ENCODE data around the gene CRB1. TPM values are rescaled to one million over a fixed set of nuclear protein-coding genes. Genes with fewer than 3 reads are reported as not detected.
"Not testable (repeated sequence)": the region's sequence is repeated elsewhere in the genome, so short reads cannot be mapped to it uniquely, and the experiment has no call there.

Gene CRB1
- total RNA-seq, 1 experiment from 2014 or later = not detected

- no peak for DNase-seq (ENCODE audit: low read depth)
Measured at GRCh38 chr1:197463142-197463541, 195.1 kb downstream of the CRB1 start.

- no peak for DNase-seq (ENCODE audit: low read depth)
Measured at GRCh38 chr1:197464044-197464443, 196.0 kb downstream of the CRB1 start.

GRCh38 chr1:197465528-197466327, 197.7 kb downstream of the CRB1 start:
- DNase-seq (ENCODE audit: low read depth) = no peak

GRCh38 chr1:197466813-197467212, 198.8 kb downstream of the CRB1 start:
- DNase-seq (ENCODE audit: low read depth) = no peak

GRCh38 chr1:197467881-197468280, 199.8 kb downstream of the CRB1 start:
- no peak for DNase-seq (ENCODE audit: low read depth)

GRCh38 chr1:197468543-197469175, 200.6 kb downstream of the CRB1 start:
- no peak for DNase-seq (ENCODE audit: low read depth)

GRCh38 chr1:197469620-197470210, 201.7 kb downstream of the CRB1 start:
- no peak for DNase-seq (ENCODE audit: low read depth)

GRCh38 chr1:197470330-197470729, 202.3 kb downstream of the CRB1 start:
- no peak for DNase-seq (ENCODE audit: low read depth)

- no peak for DNase-seq (ENCODE audit: low read depth)
Measured at GRCh38 chr1:197471248-197471985, 203.4 kb downstream of the CRB1 start.

GRCh38 chr1:197472141-197472540, 204.1 kb downstream of the CRB1 start:
- no peak for DNase-seq (ENCODE audit: low read depth)

GRCh38 chr1:197480446-197480845, 212.4 kb downstream of the CRB1 start:
- no peak for DNase-seq (ENCODE audit: low read depth)

- peak; percentile 53 for DNase-seq (ENCODE audit: low read depth)
Measured at GRCh38 chr1:197481101-197481500, 213.0 kb downstream of the CRB1 start.

- DNase-seq (ENCODE audit: low read depth) = no peak
Measured at GRCh38 chr1:197485790-197486189, 217.7 kb downstream of the CRB1 start.

- peak; percentile 14 for DNase-seq (ENCODE audit: low read depth)
Measured at GRCh38 chr1:197486946-197487345, 218.9 kb downstream of the CRB1 start.

- not testable (repeated sequence) for DNase-seq (ENCODE audit: low read depth)
Measured at GRCh38 chr1:197491505-197491904, 223.5 kb downstream of the CRB1 start.

- no peak for DNase-seq (ENCODE audit: low read depth)
Measured at GRCh38 chr1:197496722-197497121, 228.7 kb downstream of the CRB1 start.

- DNase-seq (ENCODE audit: low read depth) = no peak
Measured at GRCh38 chr1:197510691-197511378, 242.8 kb downstream of the CRB1 start.

GRCh38 chr1:197515421-197515820, 247.4 kb downstream of the CRB1 start:
- DNase-seq (ENCODE audit: low read depth) = no peak

- peak; percentile 5 for DNase-seq (ENCODE audit: low read depth)
Measured at GRCh38 chr1:197519741-197520334, 251.8 kb downstream of the CRB1 start.

GRCh38 chr1:197521118-197521739, 253.2 kb downstream of the CRB1 start:
- DNase-seq (ENCODE audit: low read depth) = peak; percentile 31
